Upper lobe of right lung (tissue), 1 donor: Measurements from ENCODE around the gene ERCC6. TPM values are rescaled to one million over a fixed set of nuclear protein-coding genes. Genes with fewer than 3 reads are reported as not detected.

Experiments used
- ATAC-seq: fragments of 200-7000 bp; cut with Tn5 transposase; one replicate; pipeline ENCODE4 v1.9.1; 2020; ENCODE audit warnings: mild to moderate bottlenecking, moderate library complexity
- DNase-seq: peaks from one replicate; pipeline ENCODE4 v3.0.0-alpha.2; 2020
- H3K27ac ChIP-seq: fragments of 200-600 bp; one replicate; pipeline ENCODE4 v1.8.0; 2022
- H3K27me3 ChIP-seq: fragments of 200-600 bp; one replicate; pipeline ENCODE4 v1.8.0; 2022; ENCODE audit warnings: mild to moderate bottlenecking
- H3K36me3 ChIP-seq: fragments of 200-600 bp; one replicate; pipeline ENCODE4 v1.8.0; 2022
- H3K4me1 ChIP-seq: fragments of 200-600 bp; one replicate; pipeline ENCODE4 v1.8.0; 2022
- H3K4me3 ChIP-seq: fragments of 200-600 bp; one replicate; pipeline ENCODE4 v1.8.0; 2022; ENCODE audit warnings: mild to moderate bottlenecking
- H3K9me3 ChIP-seq: fragments of 200-600 bp; one replicate; pipeline ENCODE4 v1.8.0; 2022
- CTCF ChIP-seq: fragments of 200-600 bp; IDR thresholded peaks from one replicate; pipeline ENCODE4 v1.8.0; 2022; ENCODE audit warnings: antibody characterized with exemption
- intact Hi-C: fragments of 100-400 bp; cut with DNase I; formaldehyde crosslinking; loops from one replicate; pipeline ENCODE4 v1.11.0; 2022
- total RNA-seq: library from RNA; stranded (reverse); fragmentation: NEBNext Ultra II Directional; extraction: Animal tissue kit (Norgen Biotek cat#: 25700); gene quantifications from one replicate; pipeline ENCODE4 v1.2.1, GENCODE V29; 2021
- donor health status: DM: no; HTN: yes; CAD: no; lungs with severe emphysema.

Gene ERCC6
- total RNA-seq, 1 donor from 2014 or later: 33.9 TPM

- no peak for DNase-seq
- intact Hi-C loops: no loop called here
- no peak for TF ChIP-seq CTCF
- no peak for ATAC-seq
- Histone ChIP-seq H3K9me3 (no peaks in the 10 kb centered on the region), H3K27ac (no peak overlapping the region), H3K4me3 (no peak overlapping the region), H3K4me1 (no peaks in the 10 kb centered on the region), H3K27me3 (no peaks in the 10 kb centered on the region), H3K36me3 (peaks cover 24% of the 10 kb centered on the region)
Observed at GRCh38 chr10:49486009-49486408, 52.9 kb downstream of the ERCC6 start.

- no peaks in the 10 kb centered on the region for H3K27me3 ChIP-seq
- H3K9me3 ChIP-seq: no peaks in the 10 kb centered on the region
- TF ChIP-seq CTCF: no peak
- H3K36me3 ChIP-seq: peaks cover 30% of the 10 kb centered on the region
- no peak for DNase-seq
- no peak overlapping the region for H3K27ac ChIP-seq
- no peak overlapping the region for H3K4me3 ChIP-seq
- intact Hi-C loops: no loop called here
- no peaks in the 10 kb centered on the region for H3K4me1 ChIP-seq
- ATAC-seq: no peak
Observed at GRCh38 chr10:49484486-49485235, 54.3 kb downstream of the ERCC6 start.

GRCh38 chr10:49478819-49479218, 60.1 kb downstream of the ERCC6 start:
- Histone ChIP-seq H3K9me3 (no peaks in the 10 kb centered on the region), H3K4me1 (no peaks in the 10 kb centered on the region), H3K36me3 (peaks cover 76% of the 10 kb centered on the region), H3K27me3 (no peaks in the 10 kb centered on the region), H3K4me3 (no peak overlapping the region), H3K27ac (no peak overlapping the region)
- TF ChIP-seq CTCF: no peak
- DNase-seq: no peak
- intact Hi-C loops: no loop called here
- ATAC-seq: no peak

GRCh38 chr10:49474901-49475300, 64.0 kb downstream of the ERCC6 start:
- TF ChIP-seq CTCF: no peak
- H3K4me3 ChIP-seq: no peak overlapping the region
- no peaks in the 10 kb centered on the region for H3K4me1 ChIP-seq
- no peaks in the 10 kb centered on the region for H3K9me3 ChIP-seq
- peaks cover 85% of the 10 kb centered on the region for H3K36me3 ChIP-seq
- no peaks in the 10 kb centered on the region for H3K27me3 ChIP-seq
- intact Hi-C loops: no loop called here
- DNase-seq: no peak
- no peak overlapping the region for H3K27ac ChIP-seq
- no peak for ATAC-seq

GRCh38 chr10:49471532-49471931, 67.4 kb downstream of the ERCC6 start:
- Histone ChIP-seq H3K27me3 (no peaks in the 10 kb centered on the region), H3K27ac (no peak overlapping the region), H3K4me1 (no peaks in the 10 kb centered on the region), H3K36me3 (peaks cover 99% of the 10 kb centered on the region), H3K9me3 (no peaks in the 10 kb centered on the region), H3K4me3 (no peak overlapping the region)
- ATAC-seq (no peak), DNase-seq (no peak)
- TF ChIP-seq CTCF: no peak
- intact Hi-C loops: no loop called here

- Histone ChIP-seq H3K4me3 (no peak overlapping the region), H3K4me1 (no peaks in the 10 kb centered on the region), H3K27ac (no peak overlapping the region), H3K9me3 (no peaks in the 10 kb centered on the region), H3K36me3 (peaks cover 41% of the 10 kb centered on the region), H3K27me3 (no peaks in the 10 kb centered on the region)
- DNase-seq: no peak
- no peak for TF ChIP-seq CTCF
- intact Hi-C loops: no loop called here
- ATAC-seq: no peak
Observed at GRCh38 chr10:49465736-49466135, 73.2 kb downstream of the ERCC6 start.
